IMR-90 (cell line): ENCODE measurements around the gene TNNC1.

Source experiments
- BHLHE40 ChIP-seq: fragments of 150-350 bp; IDR thresholded peaks from 2 replicates; pipeline ENCODE4 v1.6.1; 2016; ENCODE audit warnings: mild to moderate bottlenecking, low read depth, low read length
- CEBPB ChIP-seq: IDR thresholded peaks from 2 replicates; pipeline ENCODE4 v1.6.1; 2012; ENCODE audit warnings: low read depth, low read length, improper control_type of control experiment
- CHD1 ChIP-seq: IDR thresholded peaks from 2 replicates; pipeline ENCODE4 v1.6.1; 2012; ENCODE audit warnings: low read depth, low read length, improper control_type of control experiment
- FOS ChIP-seq: fragments of 150-350 bp; IDR thresholded peaks from 2 replicates; pipeline ENCODE4 v1.6.1; 2016; ENCODE audit warnings: low read depth, low read length
- MAFK ChIP-seq: IDR thresholded peaks from 2 replicates; pipeline ENCODE4 v1.6.1; 2012; ENCODE audit warnings: low read depth, low read length, improper control_type of control experiment
- MXI1 ChIP-seq: IDR thresholded peaks from 2 replicates; pipeline ENCODE4 v1.6.1; 2012; ENCODE audit warnings: low read depth, mild to moderate bottlenecking, low read length, moderate library complexity, borderline replicate concordance
- POLR2A ChIP-seq: IDR thresholded peaks from 2 replicates; pipeline ENCODE4 v1.6.1; 2012; ENCODE audit warnings: mild to moderate bottlenecking, low read depth, low read length
- RAD21 ChIP-seq: IDR thresholded peaks from 2 replicates; pipeline ENCODE4 v1.6.1; 2012; ENCODE audit warnings: low read length, improper control_type of control experiment
- SMC3 ChIP-seq: fragments of 150-350 bp; IDR thresholded peaks from 2 replicates; pipeline ENCODE4 v1.6.1; 2016; ENCODE audit warnings: low read depth, mild to moderate bottlenecking, antibody characterized with exemption, low read length, moderate library complexity
- TF ChIP-seq, protein P1 (sequence below): conservative IDR thresholded peaks from 2 replicates; pipeline ENCODE4 v1.5.1; 2012; ENCODE audit warnings: mild to moderate bottlenecking, low read depth, low read length, improper control_type of control experiment
- TF ChIP-seq, protein P2 (sequence below): fragments of 150-350 bp; IDR thresholded peaks from 2 replicates; pipeline ENCODE4 v1.6.1; 2017; ENCODE audit warnings: mild to moderate bottlenecking, antibody characterized with exemption, low read length, low read depth

DNA sequence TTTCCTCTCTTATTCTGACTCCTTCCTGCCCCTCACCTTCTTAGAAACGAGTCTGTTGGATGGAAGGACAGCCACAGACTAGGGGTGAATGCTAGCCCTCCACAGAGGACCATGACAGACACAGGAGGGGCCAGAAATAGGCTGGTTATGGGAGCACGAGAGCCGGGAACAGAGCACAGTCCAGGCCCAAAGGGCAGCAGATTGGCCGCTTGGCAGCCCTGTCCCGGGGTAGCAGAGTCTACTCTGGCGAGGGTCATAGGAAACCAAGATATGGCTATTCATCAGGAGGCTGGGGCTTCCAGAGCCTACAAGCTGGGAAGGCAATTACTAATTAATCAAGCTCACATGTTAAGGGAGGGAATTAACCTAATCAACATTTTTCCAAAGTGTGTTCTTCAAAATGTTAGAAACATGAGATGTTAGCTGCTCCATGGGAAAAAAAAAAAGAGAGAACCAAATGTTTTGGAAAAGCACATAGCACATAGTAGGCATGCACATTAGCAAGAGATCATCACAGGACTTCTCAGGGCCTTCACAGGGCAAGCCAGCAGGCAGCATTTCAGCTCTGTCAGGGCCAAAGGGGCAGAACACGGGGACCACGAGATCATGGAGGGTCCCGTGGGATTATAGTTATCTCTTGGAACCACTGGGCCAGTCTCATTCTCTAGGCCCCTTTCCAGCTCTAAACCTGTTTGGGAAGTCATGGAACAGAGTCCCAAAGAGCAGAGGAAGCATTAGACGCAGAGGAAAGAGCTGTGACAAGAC is 22.2 kb downstream of the TNNC1 start:
- TF ChIP-seq SMC3 (no peak), MAFK (no peak), CHD1 (no peak), POLR2A (no peak), BHLHE40 (no peak), FOS (no peak), CEBPB (no peak), RAD21 (no peak), MXI1 (no peak)
- TF ChIP-seq, protein P1, sequence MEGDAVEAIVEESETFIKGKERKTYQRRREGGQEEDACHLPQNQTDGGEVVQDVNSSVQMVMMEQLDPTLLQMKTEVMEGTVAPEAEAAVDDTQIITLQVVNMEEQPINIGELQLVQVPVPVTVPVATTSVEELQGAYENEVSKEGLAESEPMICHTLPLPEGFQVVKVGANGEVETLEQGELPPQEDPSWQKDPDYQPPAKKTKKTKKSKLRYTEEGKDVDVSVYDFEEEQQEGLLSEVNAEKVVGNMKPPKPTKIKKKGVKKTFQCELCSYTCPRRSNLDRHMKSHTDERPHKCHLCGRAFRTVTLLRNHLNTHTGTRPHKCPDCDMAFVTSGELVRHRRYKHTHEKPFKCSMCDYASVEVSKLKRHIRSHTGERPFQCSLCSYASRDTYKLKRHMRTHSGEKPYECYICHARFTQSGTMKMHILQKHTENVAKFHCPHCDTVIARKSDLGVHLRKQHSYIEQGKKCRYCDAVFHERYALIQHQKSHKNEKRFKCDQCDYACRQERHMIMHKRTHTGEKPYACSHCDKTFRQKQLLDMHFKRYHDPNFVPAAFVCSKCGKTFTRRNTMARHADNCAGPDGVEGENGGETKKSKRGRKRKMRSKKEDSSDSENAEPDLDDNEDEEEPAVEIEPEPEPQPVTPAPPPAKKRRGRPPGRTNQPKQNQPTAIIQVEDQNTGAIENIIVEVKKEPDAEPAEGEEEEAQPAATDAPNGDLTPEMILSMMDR, result no peak
- TF ChIP-seq, protein P2, sequence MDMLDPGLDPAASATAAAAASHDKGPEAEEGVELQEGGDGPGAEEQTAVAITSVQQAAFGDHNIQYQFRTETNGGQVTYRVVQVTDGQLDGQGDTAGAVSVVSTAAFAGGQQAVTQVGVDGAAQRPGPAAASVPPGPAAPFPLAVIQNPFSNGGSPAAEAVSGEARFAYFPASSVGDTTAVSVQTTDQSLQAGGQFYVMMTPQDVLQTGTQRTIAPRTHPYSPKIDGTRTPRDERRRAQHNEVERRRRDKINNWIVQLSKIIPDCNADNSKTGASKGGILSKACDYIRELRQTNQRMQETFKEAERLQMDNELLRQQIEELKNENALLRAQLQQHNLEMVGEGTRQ, result no peak
